K562 (cell line): Measurements from ENCODE around the gene GAPT. TPM values are rescaled to one million over a fixed set of nuclear protein-coding genes. Genes with fewer than 3 reads are reported as not detected.

Experiments
- ATAC-seq: fragments of 200-7000 bp; cut with Tn5 transposase; 3 replicates; pipeline ENCODE4 v1.9.1; 2020; ENCODE audit warnings: moderate library complexity
- BruUV-seq: library from RNA; stranded (reverse); fragments of 400-500 nt; replicated peaks from 2 replicates; lab custom pipeline; 2021; lab: Mats Ljungman, UMichigan
- CTCF ChIA-PET: fragments of 300-600 bp; formaldehyde crosslinking; extraction: SDS; loops from one replicate; lab custom pipeline; 2021; ENCODE audit warnings: low intra/inter-chr PET ratio; lab: Yijun Ruan, JAX
- POLR2A ChIA-PET: fragments of 300-600, 350-650 bp; sonication (Branson Sonifier 250); formaldehyde crosslinking; extraction: SDS; loops from one replicate; lab custom pipeline; 2021; ENCODE audit warnings: antibody characterized with exemption, inconsistent platforms; lab: Yijun Ruan, JAX
- DNase-seq, 4 experiments: peaks; one replicate each; pipeline versions ENCODE4 v3.0.0 to v3.0.0-alpha.2; 2011 to 2018; ENCODE audit warnings: low spot score in 3 of 4, mixed read lengths in 3 of 4; ENCODE audit errors: extremely low read depth in 1 of 4
- FAIRE-seq: peaks from 2 replicates; lab custom pipeline; 2011; peaks lifted over from hg19 to GRCh38; lab: Jason Lieb, UNC
- H2AFZ ChIP-seq: 2 replicates; pipeline ENCODE4 v1.6.0; 2011; ENCODE audit warnings: low read depth, low read length, control low read depth, inconsistent platforms
- H3K27ac ChIP-seq: fragments of 200-600 bp; 3 replicates; pipeline ENCODE4 v1.8.0; 2011; ENCODE audit warnings: low read depth, mild to moderate bottlenecking, control low read depth, inconsistent platforms, low read length, moderate library complexity, mixed read lengths; ENCODE audit errors: extremely low read depth
- H3K27me3 ChIP-seq, 2 experiments: fragments of 300-600 bp in 1 of 2; 2 replicates in 1 of 2; 3 replicates in 1 of 2; pipeline versions ENCODE4 v1.6.0 to v1.8.0; 2011; ENCODE audit warnings: inconsistent platforms in 2 of 2, low read length in 2 of 2, mild to moderate bottlenecking in 1 of 2, mixed read lengths in 1 of 2, moderate library complexity in 1 of 2; ENCODE audit not compliant: control insufficient read depth in 2 of 2, insufficient read depth in 2 of 2
- H3K36me3 ChIP-seq: fragments of 300-600 bp; 3 replicates; pipeline ENCODE4 v1.8.0; 2011; ENCODE audit warnings: mild to moderate bottlenecking, low read length, inconsistent platforms; ENCODE audit not compliant: control insufficient read depth, insufficient read depth
- H3K4me1 ChIP-seq, 2 experiments: fragments of 200-600 bp in 1 of 2; replicated peaks in 1 of 2; 2 replicates in 1 of 2; 3 replicates in 1 of 2; pipeline versions ENCODE4 v1.5.1 to v1.8.0; 2011; ENCODE audit warnings: inconsistent platforms in 2 of 2, low read length in 2 of 2, mild to moderate bottlenecking in 1 of 2, mixed read lengths in 1 of 2, moderate library complexity in 1 of 2; ENCODE audit not compliant: control insufficient read depth in 2 of 2, insufficient read depth in 2 of 2
- H3K4me2 ChIP-seq: 2 replicates; pipeline ENCODE4 v1.6.1; 2011; ENCODE audit warnings: low read length, control low read depth, inconsistent platforms, mixed read lengths; ENCODE audit not compliant: insufficient read depth
- H3K4me3 ChIP-seq: fragments of 200-600 bp; sonication (generic), shearing (Covaris generic); 2 replicates; pipeline ENCODE4 v1.5.1; 2016; ENCODE audit warnings: control low read depth, inconsistent platforms
- H3K79me2 ChIP-seq: fragments of 200-600 bp; 3 replicates; pipeline ENCODE4 v1.8.0; 2011; ENCODE audit warnings: low read length, inconsistent platforms; ENCODE audit not compliant: control insufficient read depth, insufficient read depth
- H3K9ac ChIP-seq, 2 experiments: 2 replicates each; pipeline versions ENCODE4 v1.6.0 to v1.6.1; 2011; ENCODE audit warnings: low read depth in 2 of 2, low read length in 2 of 2, control low read depth in 1 of 2, inconsistent platforms in 1 of 2, mild to moderate bottlenecking in 1 of 2, mixed read lengths in 1 of 2; ENCODE audit not compliant: insufficient read depth in 1 of 2
- H3K9me1 ChIP-seq: one replicate; pipeline ENCODE4 v1.6.0; 2011; ENCODE audit warnings: inconsistent platforms, mild to moderate bottlenecking, low read length, moderate library complexity; ENCODE audit not compliant: control insufficient read depth, insufficient read depth
- H3K9me3 ChIP-seq: replicated peaks from 2 replicates; pipeline ENCODE4 v1.5.1; 2011; ENCODE audit warnings: low read depth, low read length, inconsistent platforms; ENCODE audit not compliant: control insufficient read depth, insufficient read depth
- H4K20me1 ChIP-seq: replicated peaks from 2 replicates; pipeline ENCODE4 v1.6.1; 2011; ENCODE audit warnings: low read length, inconsistent platforms, mixed read lengths; ENCODE audit not compliant: control insufficient read depth, insufficient read depth
- CXXC5 ChIP-seq: fragments of 250-450 bp; sonication (Bioruptor Pico); IDR thresholded peaks from 2 replicates; pipeline ENCODE4 v1.8.0; 2022; ENCODE audit warnings: inconsistent platforms, mild to moderate bottlenecking, moderate library complexity
- ETV5 ChIP-seq: sonication (generic); formaldehyde crosslinking; IDR thresholded peaks from 2 replicates; pipeline ENCODE4 v1.4.0; 2020; ENCODE audit warnings: low read depth, mild to moderate bottlenecking, missing genetic modification reagents
- FOXJ2 ChIP-seq: fragments of 200-800 bp; sonication (Bioruptor generic); IDR thresholded peaks from 2 replicates; pipeline ENCODE4 v1.6.1; 2016; ENCODE audit warnings: missing genetic modification characterization, missing compliant biosample characterization
- ILK ChIP-seq: fragments of 450-650 bp; IDR thresholded peaks from 2 replicates; pipeline ENCODE4 v1.6.1; 2016; ENCODE audit warnings: missing genetic modification characterization, low read depth, mild to moderate bottlenecking, missing compliant biosample characterization, moderate library complexity, borderline replicate concordance
- KLF1 ChIP-seq: fragments of 450-650 bp; IDR thresholded peaks from 2 replicates; pipeline ENCODE4 v1.6.1; 2016; ENCODE audit warnings: missing genetic modification characterization, missing compliant biosample characterization
- MED1 ChIP-seq: sonication (generic); formaldehyde crosslinking; IDR thresholded peaks from 2 replicates; pipeline ENCODE4 v1.8.1; 2023; ENCODE audit warnings: missing genetic modification reagents, borderline replicate concordance
- NR2F6 ChIP-seq: fragments of 450-650 bp; formaldehyde crosslinking; IDR thresholded peaks from 2 replicates; pipeline ENCODE4 v1.4.0; 2020; ENCODE audit warnings: mild to moderate bottlenecking
- SAP30 ChIP-seq: fragments of 200-600 bp; sonication (generic); IDR thresholded peaks from 2 replicates; pipeline ENCODE4 v1.6.1; 2012; ENCODE audit warnings: borderline replicate concordance, low read depth, mild to moderate bottlenecking, moderate library complexity, low read length, control low read depth, inconsistent platforms; ENCODE audit not compliant: insufficient read depth, poor library complexity, severe bottlenecking
- SMAD1 ChIP-seq: fragments of 150-350 bp; IDR thresholded peaks from 2 replicates; pipeline ENCODE4 v1.6.1; 2014; ENCODE audit warnings: low read length, low read depth; ENCODE audit not compliant: partially characterized antibody
- SMAD3 ChIP-seq: fragments of 450-650 bp; formaldehyde crosslinking; conservative IDR thresholded peaks from 2 replicates; pipeline ENCODE4 v1.4.0; 2020; ENCODE audit warnings: mild to moderate bottlenecking
- TRIM24 ChIP-seq, 2 experiments: fragments of 450-650 bp; IDR thresholded peaks; 2 replicates each; pipeline ENCODE4 v1.6.1; 2016
- ZNF134 ChIP-seq: fragments of 250-450 bp; sonication (Bioruptor Pico); conservative IDR thresholded peaks from 2 replicates; pipeline ENCODE4 v1.4.0; 2020
- ZNF586 ChIP-seq: fragments of 450-650 bp; formaldehyde crosslinking; conservative IDR thresholded peaks from 2 replicates; pipeline ENCODE4 v1.4.0; 2020; ENCODE audit warnings: mild to moderate bottlenecking, moderate library complexity
- WGBS: fragments of 100-300 bp; shearing (Covaris generic); methylation state at CpG from one replicate; pipeline ENCODE4 v1.1.6; 2016; ENCODE audit warnings: low coverage, mixed read lengths; ENCODE audit not compliant: insufficient coverage; ENCODE audit errors: missing lambda C conversion rate; 5-methylcytosine and 5-hydroxymethylcytosine counted together
- in situ Hi-C: fragments of 300-500 bp; cut with MboI; formaldehyde crosslinking; loops from 4 replicates; pipeline ENCODE4 v1.15.0; 2018; ENCODE audit warnings: inconsistent platforms, mixed read lengths
- intact Hi-C: fragments of 100-400 bp; cut with micrococcal nuclease; formaldehyde crosslinking; loops from 2 replicates; pipeline ENCODE4 v1.14.2; 2022
- polyA plus RNA-seq, 8 experiments: library from polyadenylated mRNA; depleted of rRNA in 4 of 8; stranded (reverse) in 5 of 8; unstranded in 3 of 8; fragments of >200 nt; fragmentation: Nextera tagmentation in 2 of 8; fragmentation: Illumina TruSeq in 1 of 8; extraction: Ambion mirVana in 2 of 8; extraction: Trizol in 1 of 8; gene quantifications; 2 replicates each; pipeline versions ENCODE4 v1.2.1 to v1.2.3, GENCODE V29; 2011 to 2014; ENCODE audit warnings: inconsistent platforms in 1 of 8, missing spikeins in 1 of 8
- total RNA-seq, 7 experiments: library from RNA; depleted of rRNA in 6 of 7; stranded (reverse); fragments of >200 nt in 6 of 7; fragmentation: Illumina TruSeq in 2 of 7; extraction: Trizol in 2 of 7; gene quantifications; 2 replicates each; pipeline versions ENCODE4 v1.2.1 to v1.2.3, GENCODE V29; 2011 to 2021; ENCODE audit warnings: low replicate concordance in 1 of 7
- TF ChIP-seq, protein P1 (sequence below): sonication (generic); formaldehyde crosslinking; IDR thresholded peaks from 2 replicates; pipeline ENCODE4 v1.8.0; 2022; ENCODE audit warnings: mild to moderate bottlenecking, missing genetic modification reagents, borderline replicate concordance
- TF ChIP-seq, protein P2 (sequence below): fragments of 450-650 bp; formaldehyde crosslinking; IDR thresholded peaks from 2 replicates; pipeline ENCODE4 v1.4.0; 2022; ENCODE audit warnings: missing genetic modification characterization

GAPT gene
- total and polyA plus RNA-seq, 9 of the 15 experiments (the other 6 are each of a cell fraction or from before 2014, with no cell fraction given) = not detected

DNA sequence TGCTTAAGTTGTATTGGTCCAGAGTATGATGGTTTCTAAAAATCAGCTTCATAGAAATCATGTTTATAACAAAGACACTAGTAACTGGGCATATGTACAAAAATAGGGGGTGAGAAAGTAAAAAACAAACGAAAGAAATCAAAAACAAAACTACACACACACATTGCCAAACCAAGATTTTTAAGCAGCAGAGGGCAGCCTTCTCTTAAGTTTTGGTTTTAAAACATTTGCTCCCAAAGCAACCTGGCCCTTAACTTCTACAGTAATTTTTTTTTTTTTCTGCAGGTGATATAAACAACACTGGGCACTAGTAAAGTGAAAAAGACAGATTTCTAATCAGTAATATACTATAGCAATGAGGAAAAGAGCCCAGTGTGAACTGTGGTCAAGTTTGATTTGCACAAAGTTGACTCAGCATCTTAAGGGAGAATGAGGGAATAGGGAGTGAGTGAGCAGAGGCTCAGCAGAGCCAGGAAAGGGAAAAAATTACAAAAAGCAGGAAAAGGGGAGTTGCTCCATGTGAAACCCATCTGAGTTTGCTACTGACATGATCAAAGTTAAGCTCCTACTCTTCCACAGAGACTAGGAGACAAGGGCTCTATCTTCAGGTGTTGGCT, 13.4 kb upstream of the GAPT start:
- no peak overlapping the region for H3K4me2 ChIP-seq
- no peaks in the 10 kb centered on the region for H3K4me1 ChIP-seq
- H3K9ac ChIP-seq = no peak overlapping the region
- H3K9me1 ChIP-seq = no peaks in the 10 kb centered on the region
- POLR2A ChIA-PET = no interaction called here
- intact Hi-C loops (no loop called here), in situ Hi-C loops (no loop called here)
- no peak for FAIRE-seq
- no peak overlapping the region for H2AFZ ChIP-seq
- no peak overlapping the region for H3K4me3 ChIP-seq
- H4K20me1 ChIP-seq = no peaks in the 10 kb centered on the region
- ATAC-seq = no peak
- H3K36me3 ChIP-seq = no peaks in the 10 kb centered on the region
- no peaks in the 10 kb centered on the region for H3K27me3 ChIP-seq
- BruUV-seq = no TSS peak
- 0% methylated on average over 1 of the region's 1 CpG for WGBS
- CTCF ChIA-PET = interaction anchor here (0.6 kb wide), 1 partner anchor 372 kb away, joined by 3 read pairs; no protein-coding TSS in a partner anchor
- TF ChIP-seq ZNF134 (CRISPR knock-in tag) = no peak
- TF ChIP-seq ZNF586 (CRISPR knock-in tag) = no peak
- TF ChIP-seq SMAD3 = no peak
- no peak for TF ChIP-seq MED1 (CRISPR knock-in tag)
- no peak for TF ChIP-seq NR2F6 (CRISPR knock-in tag)
- TF ChIP-seq TRIM24 (IDR thresholded peaks at IDR 0.05) = no peak
- no peak for TF ChIP-seq FOXJ2 (tag)
- no peak for TF ChIP-seq ETV5
- TF ChIP-seq CXXC5 (CRISPR knock-in tag) = no peak
- TF ChIP-seq, protein P1, sequence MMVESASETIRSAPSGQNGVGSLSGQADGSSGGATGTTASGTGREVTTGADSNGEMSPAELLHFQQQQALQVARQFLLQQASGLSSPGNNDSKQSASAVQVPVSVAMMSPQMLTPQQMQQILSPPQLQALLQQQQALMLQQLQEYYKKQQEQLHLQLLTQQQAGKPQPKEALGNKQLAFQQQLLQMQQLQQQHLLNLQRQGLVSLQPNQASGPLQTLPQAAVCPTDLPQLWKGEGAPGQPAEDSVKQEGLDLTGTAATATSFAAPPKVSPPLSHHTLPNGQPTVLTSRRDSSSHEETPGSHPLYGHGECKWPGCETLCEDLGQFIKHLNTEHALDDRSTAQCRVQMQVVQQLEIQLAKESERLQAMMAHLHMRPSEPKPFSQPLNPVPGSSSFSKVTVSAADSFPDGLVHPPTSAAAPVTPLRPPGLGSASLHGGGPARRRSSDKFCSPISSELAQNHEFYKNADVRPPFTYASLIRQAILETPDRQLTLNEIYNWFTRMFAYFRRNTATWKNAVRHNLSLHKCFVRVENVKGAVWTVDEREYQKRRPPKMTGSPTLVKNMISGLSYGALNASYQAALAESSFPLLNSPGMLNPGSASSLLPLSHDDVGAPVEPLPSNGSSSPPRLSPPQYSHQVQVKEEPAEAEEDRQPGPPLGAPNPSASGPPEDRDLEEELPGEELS (CRISPR knock-in tag) = no peak
- TF ChIP-seq, protein P2, sequence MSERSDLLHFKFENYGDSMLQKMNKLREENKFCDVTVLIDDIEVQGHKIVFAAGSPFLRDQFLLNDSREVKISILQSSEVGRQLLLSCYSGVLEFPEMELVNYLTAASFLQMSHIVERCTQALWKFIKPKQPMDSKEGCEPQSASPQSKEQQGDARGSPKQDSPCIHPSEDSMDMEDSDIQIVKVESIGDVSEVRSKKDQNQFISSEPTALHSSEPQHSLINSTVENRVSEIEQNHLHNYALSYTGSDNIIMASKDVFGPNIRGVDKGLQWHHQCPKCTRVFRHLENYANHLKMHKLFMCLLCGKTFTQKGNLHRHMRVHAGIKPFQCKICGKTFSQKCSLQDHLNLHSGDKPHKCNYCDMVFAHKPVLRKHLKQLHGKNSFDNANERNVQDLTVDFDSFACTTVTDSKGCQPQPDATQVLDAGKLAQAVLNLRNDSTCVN (CRISPR knock-in tag) = no peak
- no peak for TF ChIP-seq SMAD1
- TF ChIP-seq ILK (tag) = no peak
- no peak for TF ChIP-seq KLF1
- no peak for TF ChIP-seq SAP30
- H3K9me3 ChIP-seq = peaks cover 3% of the 10 kb centered on the region; the same call in 1 of the 2 replicates
- H3K79me2 ChIP-seq = no peaks in the 10 kb centered on the region
- no peak for DNase-seq
- H3K27ac ChIP-seq = no peak overlapping the region
